Fibroblast of lung (primary cell): ENCODE results near the gene SYTL1.

Experiments
- EZH2 ChIP-seq: IDR thresholded peaks from 2 replicates; pipeline ENCODE4 v1.5.1; 2012; ENCODE audit warnings: low read length, control low read depth, mild to moderate bottlenecking; ENCODE audit errors: missing control alignments
- TF ChIP-seq, protein P1 (sequence below), 2 donors: IDR thresholded peaks in 1 of 2; conservative IDR thresholded peaks in 1 of 2; 1 replicate in 1 of 2; 2 replicates in 1 of 2; pipeline ENCODE4 v1.5.1; 2011 to 2012; ENCODE audit warnings: low read length in 2 of 2, control low read depth in 1 of 2, inconsistent platforms in 1 of 2, low read depth in 1 of 2, mild to moderate bottlenecking in 1 of 2

GRCh38 chr1:27298632-27299384 is 43.0 kb upstream of the SYTL1 start:
- TF ChIP-seq, protein P1, sequence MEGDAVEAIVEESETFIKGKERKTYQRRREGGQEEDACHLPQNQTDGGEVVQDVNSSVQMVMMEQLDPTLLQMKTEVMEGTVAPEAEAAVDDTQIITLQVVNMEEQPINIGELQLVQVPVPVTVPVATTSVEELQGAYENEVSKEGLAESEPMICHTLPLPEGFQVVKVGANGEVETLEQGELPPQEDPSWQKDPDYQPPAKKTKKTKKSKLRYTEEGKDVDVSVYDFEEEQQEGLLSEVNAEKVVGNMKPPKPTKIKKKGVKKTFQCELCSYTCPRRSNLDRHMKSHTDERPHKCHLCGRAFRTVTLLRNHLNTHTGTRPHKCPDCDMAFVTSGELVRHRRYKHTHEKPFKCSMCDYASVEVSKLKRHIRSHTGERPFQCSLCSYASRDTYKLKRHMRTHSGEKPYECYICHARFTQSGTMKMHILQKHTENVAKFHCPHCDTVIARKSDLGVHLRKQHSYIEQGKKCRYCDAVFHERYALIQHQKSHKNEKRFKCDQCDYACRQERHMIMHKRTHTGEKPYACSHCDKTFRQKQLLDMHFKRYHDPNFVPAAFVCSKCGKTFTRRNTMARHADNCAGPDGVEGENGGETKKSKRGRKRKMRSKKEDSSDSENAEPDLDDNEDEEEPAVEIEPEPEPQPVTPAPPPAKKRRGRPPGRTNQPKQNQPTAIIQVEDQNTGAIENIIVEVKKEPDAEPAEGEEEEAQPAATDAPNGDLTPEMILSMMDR (conservative IDR thresholded peaks at IDR 0.05 in 1 of 2, IDR thresholded peaks at IDR 0.05 in 1 of 2; ENCODE audit: low read depth in 1 of 2, low read length in 2 of 2) = no peak
- no peak for TF ChIP-seq EZH2
